GM21367 (cell line): ENCODE data around the gene SCARB2.

Experiments
- ATAC-seq: cut with Tn5 transposase; IDR thresholded peaks from one replicate; pipeline ENCODE4 v1.9.1; 2021; ENCODE audit not compliant: unreplicated experiment

Gene SCARB2

GRCh38 chr4:76200771-76201231 lies 12.8 kb downstream of the SCARB2 start:
- no peak for ATAC-seq

- peak; percentile 89 for ATAC-seq
These were observed 13.9 kb downstream of the SCARB2 start for GRCh38 chr4:76199664-76200211.

GRCh38 chr4:76198411-76199237 lies 15.0 kb downstream of the SCARB2 start:
- peak; percentile 31 for ATAC-seq

GRCh38 chr4:76197971-76198410 lies 15.6 kb downstream of the SCARB2 start:
- no peak for ATAC-seq

GRCh38 chr4:76197031-76197743 lies 16.4 kb downstream of the SCARB2 start:
- ATAC-seq: no peak

GRCh38 chr4:76196376-76196775 lies 17.2 kb downstream of the SCARB2 start:
- ATAC-seq: no peak

- ATAC-seq: no peak
These were observed 18.3 kb downstream of the SCARB2 start for GRCh38 chr4:76195326-76195725.

- ATAC-seq: no peak
These were observed 19.3 kb downstream of the SCARB2 start for GRCh38 chr4:76194325-76194724.

GRCh38 chr4:76192236-76192635 lies 21.4 kb downstream of the SCARB2 start:
- no peak for ATAC-seq

GRCh38 chr4:76188557-76188956 lies 25.1 kb downstream of the SCARB2 start:
- ATAC-seq: no peak

- no peak for ATAC-seq
These were observed 25.5 kb downstream of the SCARB2 start for GRCh38 chr4:76188149-76188548.

- no peak for ATAC-seq
These were observed 26.5 kb downstream of the SCARB2 start for GRCh38 chr4:76187152-76187551.

- no peak for ATAC-seq
These were observed 31.2 kb downstream of the SCARB2 start for GRCh38 chr4:76182463-76182862.

- peak; percentile 90 for ATAC-seq
These were observed 34.0 kb downstream of the SCARB2 start for GRCh38 chr4:76179398-76180318.

GRCh38 chr4:76178296-76178695 lies 35.3 kb downstream of the SCARB2 start:
- no peak for ATAC-seq

GRCh38 chr4:76177709-76178108 lies 35.9 kb downstream of the SCARB2 start:
- ATAC-seq: no peak

- no peak for ATAC-seq
These were observed 38.3 kb downstream of the SCARB2 start for GRCh38 chr4:76175336-76175735.

- no peak for ATAC-seq
These were observed 39.4 kb downstream of the SCARB2 start for GRCh38 chr4:76174216-76174615.

GRCh38 chr4:76168688-76169087 lies 44.9 kb downstream of the SCARB2 start:
- no peak for ATAC-seq

GRCh38 chr4:76166480-76166879 lies 47.1 kb downstream of the SCARB2 start:
- no peak for ATAC-seq

- no peak for ATAC-seq
These were observed 53.3 kb downstream of the SCARB2 start for GRCh38 chr4:76160355-76160754.
